UCSD-AML1 (cell line): Measurements from ENCODE around the gene APOM.

ENCODE experiments used
- DNase-seq: peaks from one replicate; lab custom pipeline; 2025; ENCODE audit not compliant: unreplicated experiment; lab: John Stamatoyannopoulos, UW

Gene APOM

GRCh38 chr6:31655349-31656237 lies at the start of gene APOM:
Gene APOM (plus strand): TSS chr6:31655894. CDS start chr6:31655967, 73 bp downstream.
- DNase-seq = no peak

- no peak for DNase-seq
Measured at GRCh38 chr6:31607317-31607716, 48.4 kb upstream of the APOM start.

GRCh38 chr6:31609519-31610406 lies 45.9 kb upstream of the APOM start:
- no peak for DNase-seq

GRCh38 chr6:31610968-31611367 lies 44.7 kb upstream of the APOM start:
- DNase-seq = no peak

- DNase-seq = peak; percentile 47
Measured at GRCh38 chr6:31614075-31614619, 41.5 kb upstream of the APOM start.

- DNase-seq = peak; percentile 68
Measured at GRCh38 chr6:31614684-31615578, 40.8 kb upstream of the APOM start, which contains the start of gene AIF1. Gene AIF1 (plus strand): TSS chr6:31615234. CDS start chr6:31615330, 96 bp downstream.

DNA sequence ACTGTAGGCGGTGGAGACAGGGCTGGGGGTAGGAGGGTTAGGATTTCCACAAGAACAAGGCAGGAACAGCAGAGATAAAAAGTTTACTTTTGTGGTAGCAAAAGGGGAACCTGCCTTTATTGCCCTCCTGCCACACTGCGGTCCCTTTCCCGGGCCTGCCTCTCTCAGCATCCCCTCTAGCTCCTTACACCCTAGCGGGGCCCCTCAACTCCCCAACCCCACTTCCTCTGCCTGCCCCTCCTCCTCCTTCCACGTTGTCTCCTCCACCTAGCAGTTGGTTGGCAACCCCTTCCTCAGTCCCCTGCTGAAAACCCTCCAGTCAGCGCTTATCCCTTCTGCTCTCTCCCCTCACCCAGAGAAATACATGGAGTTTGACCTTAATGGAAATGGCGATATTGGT lies 39.9 kb upstream of the APOM start:
- DNase-seq = peak; percentile 79

- DNase-seq = no peak
Measured at GRCh38 chr6:31617010-31617409, 38.7 kb upstream of the APOM start.

DNA sequence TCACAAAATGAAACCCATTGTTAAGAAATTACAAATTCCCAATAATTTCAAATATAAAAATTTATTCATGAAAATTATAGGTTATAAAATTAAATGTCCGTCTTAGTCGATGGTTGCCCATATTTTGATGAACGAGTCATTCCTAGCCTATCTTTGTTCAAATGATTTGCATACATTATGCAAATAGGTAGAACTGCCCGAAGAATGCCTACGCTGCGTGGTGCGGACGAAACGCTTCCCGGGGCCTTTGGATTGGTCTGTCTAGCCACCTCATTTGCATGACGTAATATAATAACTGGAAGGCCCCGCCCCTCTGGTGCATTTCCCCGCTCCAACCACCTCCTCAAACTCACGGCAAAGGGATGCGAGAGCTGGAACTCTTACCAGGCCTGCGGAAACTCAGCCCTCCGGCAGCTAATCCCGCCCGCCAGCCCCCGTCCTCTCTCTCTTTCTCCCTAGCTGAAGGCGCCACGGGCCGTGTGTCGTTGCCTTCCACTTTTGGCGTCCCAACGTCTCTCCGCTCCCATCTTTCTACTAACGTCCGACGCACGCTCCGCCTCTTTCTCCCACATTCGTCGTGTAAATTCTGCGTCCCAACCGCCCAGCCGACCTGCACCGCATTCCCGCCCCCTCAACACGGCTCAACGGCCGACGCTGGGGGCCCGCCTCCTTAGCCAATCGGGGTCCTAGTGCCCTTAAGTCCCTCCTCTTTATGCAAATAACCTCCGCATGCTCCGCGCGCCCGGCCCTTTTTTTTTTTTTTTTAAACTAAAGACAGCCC lies 35.7 kb upstream of the APOM start:
- peak; percentile 99 for DNase-seq

DNA sequence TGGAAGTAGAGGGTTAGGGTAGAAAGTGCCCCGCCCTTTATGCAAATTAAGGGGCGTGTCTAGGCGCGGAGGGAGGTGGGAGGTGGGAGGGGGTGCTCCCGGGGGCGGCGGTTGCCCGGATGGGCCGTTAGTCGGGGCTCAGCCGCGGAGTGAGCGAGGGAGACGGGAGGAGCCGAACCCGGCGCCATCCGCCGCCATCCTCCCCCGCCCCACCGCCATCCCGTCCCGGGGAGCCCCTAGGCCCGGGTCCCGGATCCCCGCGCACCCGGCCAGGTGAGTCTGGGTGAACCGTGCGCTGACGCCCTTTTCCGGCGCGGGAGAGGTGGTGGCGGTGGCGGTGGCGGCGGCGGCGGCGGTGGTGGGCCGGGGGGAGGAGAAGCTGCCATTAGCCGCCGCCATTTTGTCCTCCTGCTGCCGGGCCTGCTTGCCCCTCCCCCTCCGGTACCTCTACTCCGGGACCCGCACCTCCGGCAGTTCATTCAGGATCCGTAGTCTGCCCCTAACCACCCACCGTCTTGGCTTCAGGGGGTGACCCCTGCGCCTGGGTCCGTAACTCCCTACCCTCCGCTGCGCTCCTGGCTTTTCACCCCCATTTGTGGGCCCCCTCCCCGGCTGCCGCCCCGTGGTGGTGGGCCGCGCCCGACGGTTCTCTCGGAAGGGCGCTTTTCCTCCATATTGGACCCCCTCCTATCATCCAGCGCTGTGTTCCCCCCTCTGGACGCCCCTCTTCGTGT lies 34.9 kb upstream of the APOM start, which contains the start of gene PRRC2A:
Gene PRRC2A, plus strand, starts transcription at position 130 of the 734 bp plus-strand sequence. CDS start 2,075 bp downstream, outside the sequence.
- DNase-seq = peak; percentile 89

GRCh38 chr6:31621320-31621939 lies 34.3 kb upstream of the APOM start:
- DNase-seq = no peak

DNA sequence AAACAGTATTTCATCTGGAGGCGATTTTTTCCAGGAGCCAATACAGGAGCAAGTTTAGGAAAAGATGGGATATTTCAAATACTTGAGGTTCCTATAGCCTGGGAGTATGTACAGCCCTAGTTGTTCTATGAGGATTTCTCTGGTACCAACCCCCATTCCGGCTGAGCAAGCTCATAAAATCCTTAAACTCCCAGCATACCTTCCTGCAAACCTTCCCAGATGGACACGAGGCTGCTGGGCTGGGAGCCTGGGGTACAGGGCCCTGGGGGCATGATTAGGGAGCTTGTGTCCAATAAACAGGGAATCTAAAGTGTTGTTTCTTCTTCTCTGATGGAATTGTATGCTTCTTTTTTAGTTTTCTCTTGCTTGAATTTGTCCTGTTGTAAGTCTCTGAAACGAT lies 33.7 kb upstream of the APOM start:
- no peak for DNase-seq

DNA sequence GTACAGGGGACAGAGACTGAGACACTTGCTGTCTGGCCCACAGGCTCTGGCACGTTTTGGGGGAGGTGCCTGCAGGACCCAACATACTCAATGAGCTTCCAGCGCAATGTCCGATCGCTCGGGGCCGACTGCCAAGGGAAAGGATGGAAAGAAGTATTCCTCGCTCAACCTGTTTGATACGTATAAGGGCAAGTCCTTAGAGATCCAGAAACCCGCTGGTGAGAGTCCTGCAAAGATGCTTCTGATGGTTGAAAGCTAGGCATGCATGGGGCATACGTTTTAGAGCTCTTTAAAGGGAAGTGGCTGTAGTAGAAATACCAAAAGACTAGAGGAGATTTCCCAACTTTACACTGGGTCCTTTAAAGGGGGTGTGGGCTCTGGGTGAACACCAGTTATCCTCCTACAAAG lies 33.0 kb upstream of the APOM start:
- no peak for DNase-seq

GRCh38 chr6:31624070-31624469 lies 31.6 kb upstream of the APOM start:
- DNase-seq = no peak

GRCh38 chr6:31626952-31627351 lies 28.7 kb upstream of the APOM start:
- DNase-seq = no peak

GRCh38 chr6:31627690-31628287 lies 27.9 kb upstream of the APOM start:
- no peak for DNase-seq

DNA sequence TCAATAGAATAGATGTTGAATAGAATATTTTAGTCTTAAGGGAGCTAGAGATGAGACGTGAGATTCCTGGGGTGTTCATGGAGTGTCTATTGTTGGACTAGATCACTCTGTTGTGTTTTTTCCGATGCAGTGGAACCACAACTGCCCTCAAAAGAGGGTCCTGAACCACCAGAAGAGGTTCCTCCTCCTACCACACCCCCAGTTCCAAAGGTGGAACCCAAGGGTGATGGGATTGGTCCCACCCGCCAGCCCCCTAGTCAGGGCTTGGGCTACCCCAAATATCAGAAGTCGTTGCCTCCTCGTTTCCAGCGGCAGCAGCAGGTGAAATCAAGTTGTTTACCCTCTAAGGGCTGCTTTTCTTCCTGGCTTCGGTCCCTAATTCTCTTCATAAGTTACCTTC lies 26.7 kb upstream of the APOM start:
- DNase-seq = no peak
